ENCODE results near the gene MRPL53. TPM values are rescaled to one million over a fixed set of nuclear protein-coding genes. Genes with fewer than 3 reads are reported as not detected.

Gene MRPL53
- total RNA-seq (2021; ENCODE audit: unreplicated experiment): 65.4 TPM
- polyA plus RNA-seq (2012): 64.3 and 68.7 TPM in 2 replicates
- Bru-seq, nascent RNA: percentile 88 among the genes with signal in this experiment
- percentile 93 among the genes with signal in this experiment for BruChase-seq, experiment 1, labeled RNA remaining after a 6-hour chase
- percentile 90 among the genes with signal in this experiment for BruChase-seq, experiment 2, labeled RNA remaining after a 2-hour chase
- long read RNA-seq, transcript MRPL53-201 (3 exons, 1,162 nt): major isoform, 34 of 56 reads
- long read RNA-seq, partial matches to known transcripts: 20 of 56 reads
- long read RNA-seq, other reads (novel, unspliced or antisense): 0 of 56 reads

GRCh38 chr2:74472086-74472944, at the start of gene MRPL53:
Gene MRPL53 (minus strand): TSS chr2:74472680. CDS start chr2:74472660, 20 bp downstream.
- H3K36me3 ChIP-seq (ENCODE audit: control insufficient read depth in 1 of 2, insufficient read depth in 2 of 2, low read length in 2 of 2): peaks cover 8 to 17% of the 10 kb centered on the region in 2 experiments; a peak in 2 of 4 replicates
- ChIA-PET CTCF (interaction anchor here (1.5 kb wide), 1 partner anchor 11 kb away, joined by 11 read pairs; the partner anchor contains the start of genes CCDC142 and TTC31), POLR2A (interaction anchor here (0.8 to 2.7 kb wide), 6 partner anchors 9 to 58 kb away, joined by 3 to 25 read pairs (median 4); partner anchors contain the start of genes AUP1, CCDC142, HTRA2 and TTC31), RAD21 (ENCODE audit: low non-redundant PET in 1 of 2, low total read pairs in 2 of 2, uncharacterized antibody in 2 of 2, unreplicated experiment in 2 of 2) (interaction anchor here in 1 of 2 experiments (0.6 kb wide), 1 partner anchor 57 kb away, joined by 3 read pairs; the partner anchor contains the start of genes AUP1 and HTRA2)
- no peaks in the 10 kb centered on the region for H3K27me3 ChIP-seq (ENCODE audit: insufficient read depth, low read length)
- ATAC-seq: peak; percentile 86
- H3K79me2 ChIP-seq (ENCODE audit: insufficient read depth, low read length): peaks cover 10% of the 10 kb centered on the region
- TSS peak; percentile 86 for BruUV-seq (replicated peaks)
- no peaks in the 10 kb centered on the region for H4K20me1 ChIP-seq (ENCODE audit: insufficient read depth)
- H3K4me1 ChIP-seq (ENCODE audit: control insufficient read depth in 1 of 2, insufficient read depth in 2 of 2, low read length in 2 of 2): peaks cover 12 to 18% of the 10 kb centered on the region in 2 experiments; a peak in 3 of 4 replicates
- H2AFZ ChIP-seq (ENCODE audit: low read depth, low read length, poor library complexity, severe bottlenecking): no peak within 1 kb of the TSS
- peak within 1 kb of the TSS; percentile 88 for H3K4me2 ChIP-seq (ENCODE audit: low read length)
- H3K9ac ChIP-seq (ENCODE audit: low read length): peak within 1 kb of the TSS; percentile 87
- intact Hi-C loops (cut with micrococcal nuclease): no loop called here
- no peaks in the 10 kb centered on the region for H3K9me3 ChIP-seq (ENCODE audit: control insufficient read depth in 1 of 2, insufficient read depth in 1 of 2, low read depth in 1 of 2, low read length in 2 of 2)
- H3K27ac ChIP-seq (ENCODE audit: low read depth, low read length): peak within 1 kb of the TSS; percentile 82
- peak; percentile 89 for DNase-seq (ENCODE audit: low read depth, low spot score)
- H3K4me3 ChIP-seq (replicated peaks in 1 of 2; ENCODE audit: low read depth in 1 of 2, low read length in 2 of 2): peak within 1 kb of the TSS; percentile 94 to 96
- no peaks in the 10 kb centered on the region for H3K9me2 ChIP-seq (ENCODE audit: insufficient read depth)
- TF ChIP-seq TCF7L2 (IDR thresholded peaks at IDR 0.05; ENCODE audit: borderline replicate concordance, extremely low read depth, insufficient read depth, insufficient read length) (peak; percentile 20), ZNF274 (IDR thresholded peaks at IDR 0.05; ENCODE audit: low read depth, low read length) (no peak), JUND (IDR thresholded peaks at IDR 0.05) (peak; percentile 74), CBX3 (IDR thresholded peaks at IDR 0.05; ENCODE audit: low read depth) (peak; percentile 88), POLR2A (IDR thresholded peaks at IDR 0.05; ENCODE audit: borderline replicate concordance, extremely low read depth, insufficient read depth, insufficient read length) (peak; percentile 93), RAD21 (IDR thresholded peaks at IDR 0.05; ENCODE audit: low read depth) (no peak), ELF1 (IDR thresholded peaks at IDR 0.05; ENCODE audit: borderline replicate concordance, low read depth) (no peak; the same call in 1 of the 2 replicates), EGR1 (IDR thresholded peaks at IDR 0.05; ENCODE audit: low read depth) (peak; percentile 76), YY1 (IDR thresholded peaks at IDR 0.05; ENCODE audit: extremely low read depth, insufficient replicate concordance, low read depth, low read length) (peak; percentile 96), SIN3A (IDR thresholded peaks at IDR 0.05; ENCODE audit: low read depth) (peak; percentile 85), SRF (IDR thresholded peaks at IDR 0.05; ENCODE audit: low read depth) (peak; percentile 63; the same call in 1 of the 2 replicates), EZH2 (IDR thresholded peaks at IDR 0.05) (no peak), CEBPB (IDR thresholded peaks at IDR 0.05; ENCODE audit: low read depth) (no peak), REST (IDR thresholded peaks at IDR 0.05; ENCODE audit: low read depth) (no peak), SP1 (IDR thresholded peaks at IDR 0.05; ENCODE audit: low read depth) (peak; percentile 50), CTCF (IDR thresholded peaks at IDR 0.05 in 2 of 3, conservative IDR thresholded peaks at IDR 0.05 in 1 of 3; ENCODE audit: borderline replicate concordance in 1 of 3, insufficient read depth in 1 of 3, low read depth in 2 of 3, low read length in 2 of 3) (no peak), ATF3 (IDR thresholded peaks at IDR 0.05) (no peak), EZH2phosphoT487 (IDR thresholded peaks at IDR 0.05; ENCODE audit: borderline replicate concordance) (no peak), POLR2AphosphoS5 (IDR thresholded peaks at IDR 0.05; ENCODE audit: low read depth, low read length) (peak; percentile 99), FOSL1 (IDR thresholded peaks at IDR 0.05; ENCODE audit: low read depth) (no peak)
